H1 (cell line): ENCODE data around the gene SLC24A3. TPM values are rescaled to one million over a fixed set of nuclear protein-coding genes. Genes with fewer than 3 reads are reported as not detected.

Experiments used
- CTCF ChIA-PET: fragments of 300-600 bp; sonication (Branson Sonifier 250); formaldehyde crosslinking; loops from one replicate; lab custom pipeline; 2021; ENCODE audit not compliant: partially characterized antibody; lab: Charles Lee
- POLR2A ChIA-PET: fragments of 300-600 bp; sonication (Branson Sonifier 250); formaldehyde crosslinking; loops from one replicate; lab custom pipeline; 2021; ENCODE audit warnings: inconsistent platforms; ENCODE audit not compliant: partially characterized antibody; lab: Charles Lee
- DNase-seq, 2 experiments: peaks; one replicate each; pipeline versions ENCODE4 v3.0.0 to v3.0.0-alpha.2; 2010 to 2022; ENCODE audit warnings: low spot score in 2 of 2, low read depth in 1 of 2, mixed read lengths in 1 of 2
- FAIRE-seq: peaks from 2 replicates; lab custom pipeline; 2011; peaks lifted over from hg19 to GRCh38; lab: Jason Lieb, UNC
- H2AFZ ChIP-seq: 2 replicates; pipeline ENCODE4 v1.8.1; 2012; ENCODE audit warnings: low read length, inconsistent platforms
- H2AK5ac ChIP-seq: 2 replicates; pipeline ENCODE4 v1.6.1; 2013; ENCODE audit warnings: low read depth, low read length
- H2BK120ac ChIP-seq: replicated peaks from 2 replicates; pipeline ENCODE3; 2013; ENCODE audit warnings: low read depth, low read length, inconsistent platforms
- H2BK12ac ChIP-seq: 2 replicates; pipeline ENCODE4 v1.6.1; 2013; ENCODE audit warnings: low read depth, low read length
- H2BK15ac ChIP-seq: 2 replicates; pipeline ENCODE4 v1.6.1; 2013; ENCODE audit warnings: low read length
- H2BK20ac ChIP-seq: 2 replicates; pipeline ENCODE4 v1.6.1; 2013; ENCODE audit warnings: low read length
- H2BK5ac ChIP-seq: 2 replicates; pipeline ENCODE4 v1.6.1; 2013; ENCODE audit warnings: low read depth, low read length
- H3K14ac ChIP-seq: 2 replicates; pipeline ENCODE4 v1.6.1; 2013; ENCODE audit warnings: inconsistent platforms; ENCODE audit not compliant: insufficient read length
- H3K18ac ChIP-seq: 2 replicates; pipeline ENCODE4 v1.6.1; 2013; ENCODE audit warnings: low read length; ENCODE audit errors: extremely low read depth
- H3K23ac ChIP-seq: 2 replicates; pipeline ENCODE4 v1.6.1; 2013; ENCODE audit warnings: inconsistent platforms; ENCODE audit not compliant: insufficient read length
- H3K23me2 ChIP-seq: 2 replicates; pipeline ENCODE4 v1.6.1; 2013; ENCODE audit warnings: low read depth, low read length
- H3K27ac ChIP-seq: 2 replicates; pipeline ENCODE4 v1.6.1; 2011; ENCODE audit warnings: low read depth, low read length, inconsistent platforms
- H3K27me3 ChIP-seq, 4 experiments: replicated peaks in 1 of 4; 1 replicate in 1 of 4; 2 replicates in 3 of 4; pipeline versions ENCODE4 v1.6.1 to v1.8.1; 2011 to 2013; ENCODE audit warnings: low read length in 3 of 4, mild to moderate bottlenecking in 3 of 4, inconsistent platforms in 2 of 4, mixed read lengths in 2 of 4, moderate library complexity in 1 of 4; ENCODE audit not compliant: control insufficient read depth in 3 of 4, insufficient read depth in 3 of 4; ENCODE audit errors: extremely low read depth in 1 of 4
- H3K36me3 ChIP-seq, 4 experiments: 2 replicates each; pipeline versions ENCODE4 v1.6.1 to v1.8.1; 2011 to 2013; ENCODE audit warnings: mild to moderate bottlenecking in 4 of 4, low read length in 3 of 4, moderate library complexity in 2 of 4, control low read depth in 1 of 4, inconsistent platforms in 1 of 4; ENCODE audit not compliant: insufficient read depth in 4 of 4, control insufficient read depth in 2 of 4
- H3K4ac ChIP-seq: replicated peaks from 2 replicates; pipeline ENCODE3; 2013; ENCODE audit warnings: low read length, low read depth, mixed read lengths, inconsistent platforms; ENCODE audit not compliant: insufficient read length
- H3K4me1 ChIP-seq, 4 experiments: replicated peaks in 1 of 4; 1 replicate in 1 of 4; 2 replicates in 3 of 4; pipeline versions ENCODE4 v1.6.1 to v1.8.1; 2011 to 2013; ENCODE audit warnings: low read length in 3 of 4, inconsistent platforms in 2 of 4, mixed read lengths in 1 of 4; ENCODE audit not compliant: insufficient read depth in 4 of 4, control insufficient read depth in 3 of 4
- H3K4me2 ChIP-seq, 2 experiments: 2 replicates each; pipeline versions ENCODE4 v1.6.1 to v1.8.1; 2011 to 2013; ENCODE audit warnings: low read depth in 2 of 2, low read length in 2 of 2, control low read depth in 1 of 2, inconsistent platforms in 1 of 2, mild to moderate bottlenecking in 1 of 2; ENCODE audit not compliant: insufficient read depth in 1 of 2
- H3K4me3 ChIP-seq, 4 experiments: fragments of 200-600, 300-600 bp in 1 of 4; sonication (generic), shearing (Covaris generic), sonication (Bioruptor Twin) in 1 of 4; 2 replicates each; pipeline versions ENCODE4 v1.5.1 to v1.8.1; 2011 to 2016; ENCODE audit warnings: low read length in 4 of 4, low read depth in 3 of 4, control low read depth in 2 of 4, inconsistent platforms in 2 of 4, mild to moderate bottlenecking in 2 of 4, mixed read lengths in 1 of 4, moderate library complexity in 1 of 4; ENCODE audit not compliant: insufficient read depth in 2 of 4; ENCODE audit errors: extremely low read depth in 1 of 4
- H3K56ac ChIP-seq: replicated peaks from 2 replicates; pipeline ENCODE3; 2013; ENCODE audit warnings: low read depth, mild to moderate bottlenecking, mixed read lengths, low read length, inconsistent platforms; ENCODE audit not compliant: insufficient read length
- H3K79me1 ChIP-seq: 2 replicates; pipeline ENCODE4 v1.6.1; 2013; ENCODE audit warnings: low read depth, low read length, control low read depth
- H3K79me2 ChIP-seq, 2 experiments: 2 replicates each; pipeline versions ENCODE4 v1.6.1 to v1.8.1; 2012 to 2013; ENCODE audit warnings: low read length in 2 of 2, mild to moderate bottlenecking in 2 of 2, inconsistent platforms in 1 of 2; ENCODE audit not compliant: insufficient read depth in 2 of 2, control insufficient read depth in 1 of 2
- H3K9ac ChIP-seq, 4 experiments: replicated peaks in 1 of 4; 1 replicate in 1 of 4; 2 replicates in 3 of 4; pipeline versions ENCODE4 v1.6.1 to v1.8.1; 2011 to 2013; ENCODE audit warnings: low read depth in 3 of 4, low read length in 3 of 4, control low read depth in 2 of 4, mild to moderate bottlenecking in 2 of 4, moderate library complexity in 2 of 4, inconsistent platforms in 1 of 4; ENCODE audit errors: extremely low read depth in 1 of 4
- H3K9me3 ChIP-seq, 2 experiments: 2 replicates each; pipeline versions ENCODE4 v1.6.1 to v1.8.1; 2012 to 2013; ENCODE audit warnings: mild to moderate bottlenecking in 2 of 2, moderate library complexity in 2 of 2, control low read depth in 1 of 2, inconsistent platforms in 1 of 2, low read depth in 1 of 2, low read length in 1 of 2, mixed read lengths in 1 of 2; ENCODE audit not compliant: insufficient read depth in 2 of 2
- H4K20me1 ChIP-seq, 2 experiments: replicated peaks in 1 of 2; 2 replicates each; pipeline versions ENCODE3 to v1.8.1; 2011 to 2013; ENCODE audit warnings: inconsistent platforms in 2 of 2, low read length in 2 of 2, mild to moderate bottlenecking in 1 of 2; ENCODE audit not compliant: insufficient read depth in 2 of 2, control insufficient read depth in 1 of 2
- H4K5ac ChIP-seq: 2 replicates; pipeline ENCODE4 v1.6.1; 2013; ENCODE audit warnings: low read length, low read depth, mixed read lengths, inconsistent platforms; ENCODE audit not compliant: insufficient read length
- H4K8ac ChIP-seq: 2 replicates; pipeline ENCODE4 v1.8.0; 2013; ENCODE audit warnings: mild to moderate bottlenecking, moderate library complexity, low read length, inconsistent platforms; ENCODE audit not compliant: insufficient read depth; ENCODE audit errors: extremely low read depth
- H4K91ac ChIP-seq: replicated peaks from 2 replicates; pipeline ENCODE3; 2013; ENCODE audit warnings: low read length, mixed read lengths, inconsistent platforms; ENCODE audit not compliant: insufficient read length
- CBX5 ChIP-seq: fragments of 300-800, 300-1000 bp; sonication (generic); IDR thresholded peaks from 2 replicates; pipeline ENCODE4 v1.7.1; 2016; ENCODE audit warnings: antibody characterized with exemption, low read length, low read depth
- CBX8 ChIP-seq: fragments of 300-800, 300-1000 bp; sonication (generic); IDR thresholded peaks from 2 replicates; pipeline ENCODE4 v1.7.1; 2016; ENCODE audit warnings: low read depth, low read length, borderline replicate concordance
- EGR1 ChIP-seq: IDR thresholded peaks from 2 replicates; pipeline ENCODE4 v1.6.1; 2011; ENCODE audit warnings: low read depth, low read length, borderline replicate concordance
- GABPA ChIP-seq: IDR thresholded peaks from 2 replicates; pipeline ENCODE4 v1.6.1; 2011; ENCODE audit warnings: mild to moderate bottlenecking, low read length, moderate library complexity, borderline replicate concordance; ENCODE audit not compliant: insufficient read depth
- GTF2F1 ChIP-seq: IDR thresholded peaks from 2 replicates; pipeline ENCODE4 v1.6.1; 2012; ENCODE audit warnings: low read depth, low read length, improper control_type of control experiment, borderline replicate concordance
- RBBP5 ChIP-seq: IDR thresholded peaks from 2 replicates; pipeline ENCODE4 v1.7.1; 2012; ENCODE audit warnings: low read depth, mild to moderate bottlenecking, inconsistent platforms, low read length, moderate library complexity, borderline replicate concordance
- SP1 ChIP-seq: IDR thresholded peaks from 2 replicates; pipeline ENCODE4 v1.6.1; 2011; ENCODE audit warnings: low read depth, low read length
- SP4 ChIP-seq: IDR thresholded peaks from 2 replicates; pipeline ENCODE4 v1.6.1; 2012; ENCODE audit warnings: low read length, inconsistent platforms
- SRF ChIP-seq: IDR thresholded peaks from 2 replicates; pipeline ENCODE4 v1.6.1; 2011; ENCODE audit warnings: mild to moderate bottlenecking, low read depth, low read length, moderate library complexity
- TAF7 ChIP-seq: optimal IDR thresholded peaks from 2 replicates; pipeline ENCODE3; 2011; ENCODE audit warnings: low read depth, mild to moderate bottlenecking, inconsistent platforms, low read length, moderate library complexity, borderline replicate concordance
- TEAD4 ChIP-seq: IDR thresholded peaks from 2 replicates; pipeline ENCODE4 v1.6.1; 2012; ENCODE audit warnings: low read depth, low read length, inconsistent platforms, mixed read lengths
- WGBS, 2 experiments: shearing (Covaris generic) in 1 of 2; methylation state at CpG; one replicate each; pipeline versions ENCODE4 v1.1.6 to v1.1.7; 2013 to 2015; ENCODE audit warnings: low lambda C conversion rate in 2 of 2, mixed read lengths in 2 of 2, inconsistent platforms in 1 of 2, low coverage in 1 of 2, missing lambda C conversion rate in 1 of 2; ENCODE audit not compliant: insufficient replicate concordance in 2 of 2, insufficient coverage in 1 of 2, insufficient read length in 1 of 2; ENCODE audit errors: extremely low coverage in 1 of 2, missing lambda C conversion rate in 1 of 2; 5-methylcytosine and 5-hydroxymethylcytosine counted together
- polyA plus RNA-seq, 7 experiments: library from polyadenylated mRNA; depleted of rRNA in 3 of 7; stranded (reverse) in 5 of 7; unstranded in 2 of 7; fragments of >200 nt in 5 of 7; fragments of 200-250 nt in 2 of 7; gene quantifications; 1 replicate in 5 of 7; 2 replicates in 1 of 7; 4 replicates in 1 of 7; pipeline versions ENCODE4 v1.2.1 to v1.2.3, GENCODE V29; 2011 to 2013; ENCODE audit warnings: missing spikeins in 2 of 7, mixed read lengths in 2 of 7
- total RNA-seq: library from RNA; stranded (reverse); fragmentation: NEBNext Ultra II Directional; extraction: Animal tissue kit (Norgen Biotek cat#: 25700); gene quantifications from 2 replicates; pipeline ENCODE4 v1.2.1, GENCODE V29; 2021

SLC24A3 gene
- total and polyA plus RNA-seq, 2 of the 8 experiments (the other 6 are each of a cell fraction or from before 2014, with no cell fraction given), result 4.5 to 6.3 TPM

DNA sequence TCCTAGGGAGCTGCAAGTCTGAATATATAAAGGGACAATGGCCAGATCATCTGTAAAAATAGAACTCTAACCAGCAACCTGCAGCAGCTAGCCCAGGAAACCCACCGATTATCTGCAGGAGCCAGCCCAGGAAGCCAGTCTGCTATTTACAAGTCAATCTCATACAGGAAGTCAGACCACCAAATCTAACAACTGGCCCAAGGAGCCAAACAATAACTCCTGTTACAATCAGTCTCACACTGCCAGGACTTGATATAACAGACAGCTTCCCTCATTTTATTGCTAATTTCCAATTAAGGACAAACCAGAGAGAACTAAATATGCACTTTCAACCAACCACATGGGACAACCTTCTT lies 531.2 kb downstream of the SLC24A3 start:
- H2AFZ ChIP-seq, result no peak overlapping the region
- no peak overlapping the region for H2BK12ac ChIP-seq
- CTCF ChIA-PET, result interaction anchor here (1.7 kb wide), 1 partner anchor 50 kb away, joined by 6 read pairs; no protein-coding TSS in a partner anchor
- H3K18ac ChIP-seq, result no peak overlapping the region
- H3K9ac ChIP-seq, result no peak overlapping the region
- no peak overlapping the region for H2BK5ac ChIP-seq
- no peak overlapping the region for H4K91ac ChIP-seq
- H2BK120ac ChIP-seq, result no peak overlapping the region
- no peak overlapping the region for H3K4me3 ChIP-seq
- no peak overlapping the region for H2AK5ac ChIP-seq
- DNase-seq, result no peak
- no peaks in the 10 kb centered on the region for H3K36me3 ChIP-seq
- H3K4me1 ChIP-seq, result peaks cover 0 to 5% (median under 1%) of the 10 kb centered on the region in 4 experiments; a peak in 2 of 7 replicates
- no peaks in the 10 kb centered on the region for H3K23me2 ChIP-seq
- H2BK20ac ChIP-seq, result no peak overlapping the region
- no peak overlapping the region for H2BK15ac ChIP-seq
- no peak for FAIRE-seq
- H4K5ac ChIP-seq, result no peak overlapping the region
- no peak overlapping the region for H3K56ac ChIP-seq
- WGBS, 2 experiments, result 69% methylated on average over 1 of the region's 1 CpG; no CpG with 5 or more reads in 1 of the 2 experiments
- H3K4ac ChIP-seq, result no peak overlapping the region
- POLR2A ChIA-PET, result no interaction called here
- H3K14ac ChIP-seq, result no peak overlapping the region
- no peak overlapping the region for H3K23ac ChIP-seq
- H3K79me1 ChIP-seq, result no peaks in the 10 kb centered on the region; the same call in 1 of the 2 replicates
- H3K4me2 ChIP-seq, result no peak overlapping the region
- H3K79me2 ChIP-seq, result no peaks in the 10 kb centered on the region
- H3K27ac ChIP-seq, result no peak overlapping the region
- no peaks in the 10 kb centered on the region; a peak in 1 of 7 replicates for H3K27me3 ChIP-seq
- no peak for TF ChIP-seq CBX5
- no peak for TF ChIP-seq GABPA
- TF ChIP-seq EGR1, result no peak
- no peak for TF ChIP-seq SRF
- TF ChIP-seq RBBP5, result no peak
- no peak for TF ChIP-seq TEAD4
- no peak for TF ChIP-seq TAF7
- TF ChIP-seq SP1, result no peak
- no peak for TF ChIP-seq GTF2F1
- TF ChIP-seq CBX8, result no peak
- TF ChIP-seq SP4, result no peak
- no peaks in the 10 kb centered on the region for H4K20me1 ChIP-seq
- H4K8ac ChIP-seq, result no peak overlapping the region
- H3K9me3 ChIP-seq, result peaks cover 4 to 9% of the 10 kb centered on the region in 2 experiments; a peak in 2 of 4 replicates
